Memory B cell (primary cell): ENCODE data around the gene IRGC.
A peak's percentile ranks its signal among the peaks of the same experiment; 100 is the strongest.
"Not testable (repeated sequence)": the region's sequence is repeated elsewhere in the genome, so short reads cannot be mapped to it uniquely, and the experiment has no call there.

ENCODE experiments used
- ATAC-seq: fragments of 150-1000 bp; cut with Tn5 transposase; 2 replicates; pipeline ENCODE4 v1.10.0; 2021; ENCODE audit warnings: low read depth, mild to moderate bottlenecking, moderate library complexity
- DNase-seq, 2 donors: peaks; one replicate each; pipeline ENCODE4 v3.0.0; 2022; ENCODE audit warnings: low spot score in 2 of 2
- H3K27ac Mint-ChIP-seq: one replicate; pipeline ENCODE4 v1.8.0; 2022; ENCODE audit warnings: mild to moderate bottlenecking, moderate library complexity, mixed read lengths
- H3K27me3 Mint-ChIP-seq: one replicate; pipeline ENCODE4 v1.8.0; 2022; ENCODE audit warnings: mixed read lengths
- H3K36me3 Mint-ChIP-seq: one replicate; pipeline ENCODE4 v1.8.0; 2022; ENCODE audit warnings: mild to moderate bottlenecking, mixed read lengths
- H3K4me1 Mint-ChIP-seq: one replicate; pipeline ENCODE4 v1.8.0; 2022; ENCODE audit warnings: mixed read lengths
- H3K4me3 Mint-ChIP-seq: one replicate; pipeline ENCODE4 v1.8.0; 2022; ENCODE audit warnings: mild to moderate bottlenecking, moderate library complexity, mixed read lengths
- H3K9me3 Mint-ChIP-seq: one replicate; pipeline ENCODE4 v1.8.0; 2022; ENCODE audit warnings: mixed read lengths

Gene IRGC

GRCh38 chr19:43763473-43763939, 47.6 kb downstream of the IRGC start:
- Mint-ChIP-seq H3K4me1 (peaks cover 55% of the 10 kb centered on the region), H3K27me3 (no peaks in the 10 kb centered on the region), H3K4me3 (no peak overlapping the region), H3K36me3 (peaks cover 14% of the 10 kb centered on the region), H3K9me3 (no peaks in the 10 kb centered on the region), H3K27ac (peak overlapping the region; percentile 78)
- ATAC-seq (no peak), DNase-seq (no peak)

GRCh38 chr19:43764684-43765083, 48.8 kb downstream of the IRGC start:
- Mint-ChIP-seq H3K4me1 (peaks cover 45% of the 10 kb centered on the region), H3K4me3 (peak overlapping the region; percentile 12), H3K36me3 (peaks cover 22% of the 10 kb centered on the region), H3K27ac (peak overlapping the region; percentile 88)
- not testable (repeated sequence) for H3K9me3 Mint-ChIP-seq, ATAC-seq, H3K27me3 Mint-ChIP-seq, DNase-seq

GRCh38 chr19:43765109-43765876, 49.4 kb downstream of the IRGC start:
- Mint-ChIP-seq H3K9me3 (no peaks in the 10 kb centered on the region), H3K4me3 (peak overlapping the region; percentile 79), H3K27me3 (no peaks in the 10 kb centered on the region), H3K36me3 (peaks cover 28% of the 10 kb centered on the region), H3K4me1 (peaks cover 48% of the 10 kb centered on the region), H3K27ac (peak overlapping the region; percentile 88)
- DNase-seq, result peak in 1 of 2 donors; percentile 59
- peak; percentile 93 for ATAC-seq

- peaks cover 30% of the 10 kb centered on the region for H3K36me3 Mint-ChIP-seq
- H3K4me1 Mint-ChIP-seq, result peaks cover 49% of the 10 kb centered on the region
Observed at GRCh38 chr19:43766755-43767043, 50.8 kb downstream of the IRGC start.

GRCh38 chr19:43767316-43767715, 51.4 kb downstream of the IRGC start:
- Mint-ChIP-seq H3K27ac (peak overlapping the region; percentile 88), H3K36me3 (peaks cover 30% of the 10 kb centered on the region), H3K4me1 (peaks cover 49% of the 10 kb centered on the region), H3K27me3 (no peaks in the 10 kb centered on the region), H3K4me3 (no peak overlapping the region), H3K9me3 (no peaks in the 10 kb centered on the region)
- ATAC-seq (no peak), DNase-seq (no peak)

More at GRCh38 chr19:43766755-43767043, 50.8 kb downstream of the IRGC start:
- H3K9me3 Mint-ChIP-seq, result no peaks in the 10 kb centered on the region
- H3K4me3 Mint-ChIP-seq, result peak overlapping the region; percentile 79
- ATAC-seq (no peak), DNase-seq (no peak)
- H3K27me3 Mint-ChIP-seq, result no peaks in the 10 kb centered on the region
- peak overlapping the region; percentile 88 for H3K27ac Mint-ChIP-seq

- H3K27me3 Mint-ChIP-seq, result no peaks in the 10 kb centered on the region
- H3K4me3 Mint-ChIP-seq, result no peak overlapping the region
- H3K36me3 Mint-ChIP-seq, result peaks cover 29% of the 10 kb centered on the region
- DNase-seq, result no peak
- H3K27ac Mint-ChIP-seq, result peak overlapping the region; percentile 88
- ATAC-seq, result no peak
- no peaks in the 10 kb centered on the region for H3K9me3 Mint-ChIP-seq
- peaks cover 46% of the 10 kb centered on the region for H3K4me1 Mint-ChIP-seq
Observed at GRCh38 chr19:43767818-43768217, 51.9 kb downstream of the IRGC start.

- H3K4me1 Mint-ChIP-seq, result peaks cover 43% of the 10 kb centered on the region
- no peak overlapping the region for H3K4me3 Mint-ChIP-seq
- peak overlapping the region; percentile 55 for H3K27ac Mint-ChIP-seq
- H3K27me3 Mint-ChIP-seq, result no peaks in the 10 kb centered on the region
- peaks cover 32% of the 10 kb centered on the region for H3K36me3 Mint-ChIP-seq
- DNase-seq (no peak), ATAC-seq (no peak)
- no peaks in the 10 kb centered on the region for H3K9me3 Mint-ChIP-seq
Observed at GRCh38 chr19:43768273-43769050, 52.6 kb downstream of the IRGC start.

- no peak for ATAC-seq
- Mint-ChIP-seq H3K27me3 (no peaks in the 10 kb centered on the region), H3K4me3 (no peak overlapping the region), H3K9me3 (no peaks in the 10 kb centered on the region), H3K4me1 (peaks cover 39% of the 10 kb centered on the region), H3K36me3 (peaks cover 35% of the 10 kb centered on the region), H3K27ac (peak overlapping the region; percentile 55)
- DNase-seq, result no peak
Observed at GRCh38 chr19:43769256-43769655, 53.4 kb downstream of the IRGC start.
